Measurements from ENCODE around the gene HOXD9. TPM values are rescaled to one million over a fixed set of nuclear protein-coding genes. Genes with fewer than 3 reads are reported as not detected.

Gene HOXD9
- total RNA-seq, 1 donor = 0.36 TPM

GRCh38 chr2:176117162-176117822 is 5.2 kb upstream of the HOXD9 start:
- H3K4me3 ChIP-seq (ENCODE audit: insufficient read depth, low read length) = peak overlapping the region; percentile 19
- no peak overlapping the region for H3K27ac ChIP-seq (ENCODE audit: low read depth, low read length)
- H3K27me3 ChIP-seq (ENCODE audit: insufficient read depth, low read length) = peaks cover 99% of the 10 kb centered on the region
- H3K4me1 ChIP-seq (ENCODE audit: insufficient read depth, low read length) = peaks cover 1% of the 10 kb centered on the region
- H3K4me2 ChIP-seq (ENCODE audit: insufficient read depth, low read length) = peak overlapping the region; percentile 58
- no peaks in the 10 kb centered on the region for H3K36me3 ChIP-seq (ENCODE audit: insufficient read depth, low read length)
- H3K9me3 ChIP-seq (ENCODE audit: low read depth, low read length) = no peaks in the 10 kb centered on the region
- H4K20me1 ChIP-seq (ENCODE audit: insufficient read depth, low read length) = no peaks in the 10 kb centered on the region
- no peak for TF ChIP-seq CTCF (IDR thresholded peaks at IDR 0.05; ENCODE audit: extremely low read depth, low read depth, low read length)
- H2AFZ ChIP-seq (ENCODE audit: low read length) = no peak overlapping the region
- peak; percentile 81 for DNase-seq (ENCODE audit: insufficient read length, low spot score, missing footprints)
- no peaks in the 10 kb centered on the region for H3K79me2 ChIP-seq (ENCODE audit: insufficient read depth, low read length)

- H3K79me2 ChIP-seq (ENCODE audit: insufficient read depth, low read length) = no peaks in the 10 kb centered on the region
- H4K20me1 ChIP-seq (ENCODE audit: insufficient read depth, low read length) = no peaks in the 10 kb centered on the region
- no peaks in the 10 kb centered on the region for H3K36me3 ChIP-seq (ENCODE audit: insufficient read depth, low read length)
Measured at GRCh38 chr2:176117823-176118371, 4.6 kb upstream of the HOXD9 start.

GRCh38 chr2:176118601-176119339 is 3.7 kb upstream of the HOXD9 start:
- no peaks in the 10 kb centered on the region for H3K79me2 ChIP-seq (ENCODE audit: insufficient read depth, low read length)
- no peak overlapping the region for H3K4me3 ChIP-seq (ENCODE audit: insufficient read depth, low read length)
- peak; percentile 74 for DNase-seq (ENCODE audit: insufficient read length, low spot score, missing footprints)
- H4K20me1 ChIP-seq (ENCODE audit: insufficient read depth, low read length) = no peaks in the 10 kb centered on the region
- peak; percentile 51 for TF ChIP-seq CTCF (IDR thresholded peaks at IDR 0.05; ENCODE audit: extremely low read depth, low read depth, low read length)
- H3K9me3 ChIP-seq (ENCODE audit: low read depth, low read length) = no peaks in the 10 kb centered on the region
- H3K4me1 ChIP-seq (ENCODE audit: insufficient read depth, low read length) = peaks cover 6% of the 10 kb centered on the region
- peaks cover 98% of the 10 kb centered on the region for H3K27me3 ChIP-seq (ENCODE audit: insufficient read depth, low read length)
- no peak overlapping the region for H3K4me2 ChIP-seq (ENCODE audit: insufficient read depth, low read length)
- no peak overlapping the region for H2AFZ ChIP-seq (ENCODE audit: low read length)
- H3K27ac ChIP-seq (ENCODE audit: low read depth, low read length) = no peak overlapping the region
- no peaks in the 10 kb centered on the region for H3K36me3 ChIP-seq (ENCODE audit: insufficient read depth, low read length)

More at GRCh38 chr2:176117823-176118371, 4.6 kb upstream of the HOXD9 start:
- TF ChIP-seq CTCF (IDR thresholded peaks at IDR 0.05; ENCODE audit: extremely low read depth, low read depth, low read length) = no peak
- no peak for DNase-seq (ENCODE audit: insufficient read length, low spot score, missing footprints)
- H3K27ac ChIP-seq (ENCODE audit: low read depth, low read length) = no peak overlapping the region
- H3K9me3 ChIP-seq (ENCODE audit: low read depth, low read length) = no peaks in the 10 kb centered on the region
- peak overlapping the region; percentile 58 for H3K4me2 ChIP-seq (ENCODE audit: insufficient read depth, low read length)
- H3K4me1 ChIP-seq (ENCODE audit: insufficient read depth, low read length) = peaks cover 6% of the 10 kb centered on the region
- H3K4me3 ChIP-seq (ENCODE audit: insufficient read depth, low read length) = no peak overlapping the region
- H3K27me3 ChIP-seq (ENCODE audit: insufficient read depth, low read length) = peaks cover 99% of the 10 kb centered on the region
- H2AFZ ChIP-seq (ENCODE audit: low read length) = no peak overlapping the region
